Activated naive CD4-positive, alpha-beta T cell treated with anti-CD3 and anti-CD28 coated beads for 36 hours (primary cell): Measurements from ENCODE around the gene MS4A18. TPM values are rescaled to one million over a fixed set of nuclear protein-coding genes. Genes with fewer than 3 reads are reported as not detected.
"Not testable (repeated sequence)": the region's sequence is repeated elsewhere in the genome, so short reads cannot be mapped to it uniquely, and the experiment has no call there.

Source experiments
- CTCF ChIA-PET: fragments of 350-600 bp; sonication (Branson Sonifier 250); formaldehyde crosslinking; loops from one replicate; lab custom pipeline; 2021; ENCODE audit warnings: antibody characterized with exemption; lab: Charles Lee
- DNase-seq: peaks from one replicate; pipeline ENCODE4 v3.0.0-alpha.2; 2020
- H3K27ac Mint-ChIP-seq: one replicate; pipeline ENCODE4 v1.8.0; 2021; ENCODE audit warnings: mild to moderate bottlenecking, mixed read lengths
- H3K27me3 Mint-ChIP-seq: one replicate; pipeline ENCODE4 v1.8.0; 2021; ENCODE audit warnings: low read depth, mixed read lengths
- H3K36me3 Mint-ChIP-seq: one replicate; pipeline ENCODE4 v1.8.0; 2021; ENCODE audit warnings: low read depth, mixed read lengths
- H3K4me1 Mint-ChIP-seq: one replicate; pipeline ENCODE4 v1.8.0; 2021; ENCODE audit warnings: low read depth, mixed read lengths
- H3K4me3 Mint-ChIP-seq: one replicate; pipeline ENCODE4 v1.8.0; 2021; ENCODE audit warnings: mild to moderate bottlenecking, moderate library complexity, mixed read lengths
- H3K9me3 Mint-ChIP-seq: one replicate; pipeline ENCODE4 v1.8.0; 2021; ENCODE audit warnings: mixed read lengths
- intact Hi-C: fragments of 100-400 bp; cut with micrococcal nuclease; formaldehyde crosslinking; loops from one replicate; pipeline ENCODE4 v1.15.1; 2023
- total RNA-seq, 2 experiments: library from RNA; stranded (reverse); gene quantifications; one replicate each; pipeline ENCODE4 v1.2.3, GENCODE V29; 2021

The MS4A18 gene
- not detected for total RNA-seq

DNA sequence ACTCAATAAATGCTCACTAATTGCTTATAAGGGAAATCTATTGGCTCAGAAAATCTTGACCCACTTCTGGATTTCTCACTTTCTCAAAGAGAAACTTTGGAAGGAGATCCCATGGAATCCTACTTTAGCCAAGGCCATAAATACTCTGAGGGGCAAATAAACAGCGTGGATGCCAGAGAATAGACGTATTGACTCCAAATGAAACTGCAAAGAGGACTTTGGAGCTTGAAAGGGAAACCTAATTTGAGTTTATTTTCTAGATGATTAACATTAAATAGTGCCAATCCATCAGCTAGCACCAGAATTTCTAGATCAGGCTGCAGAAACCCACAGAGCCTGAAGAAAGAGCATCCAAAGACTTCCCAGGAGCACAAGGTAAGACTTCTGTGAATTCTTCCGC lies at the start of gene MS4A18:
Gene MS4A18 (plus strand): TSS at position 301 of the 400 bp plus-strand sequence.
- H3K4me3 Mint-ChIP-seq = no peak within 1 kb of the TSS
- no peaks in the 10 kb centered on the region for H3K9me3 Mint-ChIP-seq
- peaks cover 9% of the 10 kb centered on the region for H3K27me3 Mint-ChIP-seq
- CTCF ChIA-PET = no interaction called here
- DNase-seq = no peak
- no peaks in the 10 kb centered on the region for H3K36me3 Mint-ChIP-seq
- H3K4me1 Mint-ChIP-seq = no peaks in the 10 kb centered on the region
- no peak within 1 kb of the TSS for H3K27ac Mint-ChIP-seq
- intact Hi-C loops = no loop called here

DNA sequence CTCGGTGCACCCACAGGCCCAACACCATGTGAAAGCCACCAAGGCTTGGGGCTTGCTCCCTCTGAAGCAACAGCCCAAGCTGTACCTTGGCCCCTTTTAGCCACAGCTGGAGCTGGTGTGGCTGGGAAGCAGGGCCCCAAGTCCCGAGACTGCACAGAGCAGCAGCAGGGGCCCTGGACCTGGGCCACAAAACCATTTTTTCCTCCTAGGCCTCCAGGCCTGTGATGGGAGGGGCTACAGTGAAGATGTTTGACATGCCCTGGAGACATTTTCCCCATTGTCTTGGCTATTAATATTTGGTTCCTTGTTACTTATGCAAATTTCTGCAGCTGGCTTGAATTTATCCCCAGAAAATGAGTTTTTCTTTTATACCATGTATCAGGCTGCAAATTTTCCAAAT lies 46.3 kb upstream of the MS4A18 start:
- H3K27ac Mint-ChIP-seq, CTCF ChIA-PET, intact Hi-C loops, H3K4me1 Mint-ChIP-seq, DNase-seq, H3K36me3 Mint-ChIP-seq, H3K4me3 Mint-ChIP-seq: not testable (repeated sequence)
- Mint-ChIP-seq H3K27me3 (peaks cover 15% of the 10 kb centered on the region), H3K9me3 (peaks cover 23% of the 10 kb centered on the region)

DNA sequence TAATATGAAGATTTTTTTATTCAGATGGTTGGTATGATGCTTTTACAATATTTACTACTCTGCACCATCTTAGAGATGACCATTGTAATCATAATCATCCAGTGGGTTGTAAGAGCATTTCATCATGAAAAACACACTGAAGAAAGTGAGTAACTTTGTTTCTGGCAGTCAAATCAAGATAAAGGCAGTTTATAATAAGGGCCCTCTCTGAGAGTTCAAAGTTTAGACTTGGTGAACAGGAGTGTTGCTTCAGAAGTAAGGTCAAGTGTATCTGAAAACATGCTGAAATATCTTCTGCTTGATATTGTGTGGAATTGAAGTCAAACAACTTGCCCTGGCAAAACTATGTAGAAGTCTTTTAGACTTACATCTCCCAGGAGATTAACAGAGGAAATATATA lies 44.6 kb upstream of the MS4A18 start:
- peaks cover 23% of the 10 kb centered on the region for H3K9me3 Mint-ChIP-seq
- CTCF ChIA-PET = no interaction called here
- H3K27ac Mint-ChIP-seq = no peak overlapping the region
- peaks cover 14% of the 10 kb centered on the region for H3K27me3 Mint-ChIP-seq
- DNase-seq = no peak
- peaks cover 10% of the 10 kb centered on the region for H3K36me3 Mint-ChIP-seq
- H3K4me1 Mint-ChIP-seq = no peaks in the 10 kb centered on the region
- no peak overlapping the region for H3K4me3 Mint-ChIP-seq
- intact Hi-C loops = no loop called here

DNA sequence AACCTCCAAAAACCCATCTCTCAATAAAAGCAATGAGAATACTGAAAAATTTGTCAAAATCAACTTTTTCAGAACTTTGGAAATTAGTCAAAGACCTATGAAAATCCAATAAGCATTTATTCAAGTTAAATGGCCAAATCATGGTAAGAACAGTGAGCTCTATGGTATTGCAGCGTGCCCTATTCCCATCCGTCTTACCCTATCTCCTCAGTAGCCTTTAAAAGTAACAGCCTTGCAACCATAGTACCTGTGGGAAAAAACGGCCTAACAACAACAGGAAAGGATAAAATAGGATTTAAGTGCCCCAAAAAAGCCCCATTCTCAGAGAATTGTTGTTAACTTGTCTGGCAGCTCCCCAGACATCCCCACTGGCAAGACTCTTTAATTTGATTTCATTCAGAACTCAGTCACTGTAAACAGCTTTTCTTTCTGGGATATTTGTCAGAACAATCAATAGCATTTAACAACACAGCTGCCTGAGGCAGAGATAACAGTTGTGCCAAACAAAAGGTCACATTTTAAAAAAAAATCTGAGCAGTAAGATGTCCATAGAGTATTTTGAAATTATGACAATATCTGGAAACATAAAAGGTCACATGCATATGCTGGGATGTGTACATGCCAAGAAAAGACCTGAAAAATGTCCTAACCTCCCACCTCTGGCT lies 43.9 kb upstream of the MS4A18 start:
- intact Hi-C loops = no loop called here
- Mint-ChIP-seq H3K36me3 (peaks cover 10% of the 10 kb centered on the region), H3K27me3 (peaks cover 13% of the 10 kb centered on the region), H3K27ac (no peak overlapping the region), H3K9me3 (peaks cover 23% of the 10 kb centered on the region), H3K4me3 (no peak overlapping the region), H3K4me1 (no peaks in the 10 kb centered on the region)
- CTCF ChIA-PET = no interaction called here
- no peak for DNase-seq

GRCh38 chr11:60684541-60684848 lies 40.0 kb upstream of the MS4A18 start:
- intact Hi-C loops, H3K9me3 Mint-ChIP-seq, H3K4me3 Mint-ChIP-seq, DNase-seq, CTCF ChIA-PET, H3K27me3 Mint-ChIP-seq, H3K36me3 Mint-ChIP-seq, H3K4me1 Mint-ChIP-seq, H3K27ac Mint-ChIP-seq: not testable (repeated sequence)

GRCh38 chr11:60691661-60692060 lies 32.9 kb upstream of the MS4A18 start:
- CTCF ChIA-PET = no interaction called here
- no peak for DNase-seq
- Mint-ChIP-seq H3K27ac (no peak overlapping the region), H3K9me3 (no peaks in the 10 kb centered on the region), H3K4me3 (no peak overlapping the region), H3K36me3 (no peaks in the 10 kb centered on the region), H3K27me3 (peaks cover 7% of the 10 kb centered on the region), H3K4me1 (no peaks in the 10 kb centered on the region)
- intact Hi-C loops = no loop called here

DNA sequence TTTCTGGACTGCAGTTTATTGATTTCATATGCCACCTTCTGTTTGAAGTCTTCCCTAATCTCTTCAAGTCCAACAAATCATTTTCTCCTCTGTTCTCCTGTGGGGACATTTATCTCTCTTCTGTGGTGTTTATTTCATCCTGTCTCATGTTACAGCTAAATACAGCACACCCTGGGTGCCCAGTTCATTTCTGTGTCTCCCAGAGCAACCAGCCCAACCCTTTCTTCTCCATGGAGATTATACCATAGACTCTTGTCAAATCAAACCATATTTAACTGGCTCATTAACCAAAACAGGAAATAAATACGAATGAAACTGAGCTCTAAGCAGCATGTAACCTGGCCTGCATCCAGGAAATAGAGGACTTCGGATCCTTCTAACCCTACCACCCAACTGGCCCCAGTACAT lies 25.2 kb upstream of the MS4A18 start, which contains the start of gene MS4A8:
Gene MS4A8 (plus strand): TSS at position 329 of the 408 bp plus-strand sequence. CDS start 1,249 bp downstream, outside the sequence.
- H3K4me3 Mint-ChIP-seq = no peak within 1 kb of the TSS
- CTCF ChIA-PET = no interaction called here
- intact Hi-C loops = no loop called here
- no peaks in the 10 kb centered on the region for H3K9me3 Mint-ChIP-seq
- no peak for DNase-seq
- H3K4me1 Mint-ChIP-seq = no peaks in the 10 kb centered on the region
- H3K27me3 Mint-ChIP-seq = no peaks in the 10 kb centered on the region
- H3K27ac Mint-ChIP-seq = no peak within 1 kb of the TSS
- H3K36me3 Mint-ChIP-seq = no peaks in the 10 kb centered on the region

DNA sequence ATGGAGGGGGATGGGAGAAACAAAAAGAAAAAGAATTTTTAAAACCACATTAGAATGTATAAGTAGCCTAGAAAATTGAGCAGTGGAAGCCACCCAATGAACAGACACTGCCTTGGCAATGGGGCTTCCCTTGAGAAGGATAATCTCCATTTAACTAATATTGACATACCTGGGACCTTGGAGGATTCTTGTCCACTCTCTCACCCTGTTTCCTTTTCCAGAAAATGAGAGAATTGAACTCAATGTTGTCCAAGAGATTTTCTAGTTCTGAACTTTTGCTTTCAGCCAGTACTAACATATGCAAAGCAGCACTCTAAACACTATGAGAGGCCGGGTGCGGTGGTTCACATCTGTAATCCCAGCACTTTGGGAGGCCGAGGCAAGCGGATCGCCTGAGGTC lies 24.6 kb upstream of the MS4A18 start:
- DNase-seq = no peak
- Mint-ChIP-seq H3K4me3 (no peak overlapping the region), H3K36me3 (no peaks in the 10 kb centered on the region), H3K9me3 (no peaks in the 10 kb centered on the region), H3K4me1 (no peaks in the 10 kb centered on the region), H3K27ac (no peak overlapping the region), H3K27me3 (no peaks in the 10 kb centered on the region)
- CTCF ChIA-PET = no interaction called here
- intact Hi-C loops = loop anchor here (2.0 kb wide), 1 partner anchor 57 kb away; the partner anchor contains the start of gene MS4A15

DNA sequence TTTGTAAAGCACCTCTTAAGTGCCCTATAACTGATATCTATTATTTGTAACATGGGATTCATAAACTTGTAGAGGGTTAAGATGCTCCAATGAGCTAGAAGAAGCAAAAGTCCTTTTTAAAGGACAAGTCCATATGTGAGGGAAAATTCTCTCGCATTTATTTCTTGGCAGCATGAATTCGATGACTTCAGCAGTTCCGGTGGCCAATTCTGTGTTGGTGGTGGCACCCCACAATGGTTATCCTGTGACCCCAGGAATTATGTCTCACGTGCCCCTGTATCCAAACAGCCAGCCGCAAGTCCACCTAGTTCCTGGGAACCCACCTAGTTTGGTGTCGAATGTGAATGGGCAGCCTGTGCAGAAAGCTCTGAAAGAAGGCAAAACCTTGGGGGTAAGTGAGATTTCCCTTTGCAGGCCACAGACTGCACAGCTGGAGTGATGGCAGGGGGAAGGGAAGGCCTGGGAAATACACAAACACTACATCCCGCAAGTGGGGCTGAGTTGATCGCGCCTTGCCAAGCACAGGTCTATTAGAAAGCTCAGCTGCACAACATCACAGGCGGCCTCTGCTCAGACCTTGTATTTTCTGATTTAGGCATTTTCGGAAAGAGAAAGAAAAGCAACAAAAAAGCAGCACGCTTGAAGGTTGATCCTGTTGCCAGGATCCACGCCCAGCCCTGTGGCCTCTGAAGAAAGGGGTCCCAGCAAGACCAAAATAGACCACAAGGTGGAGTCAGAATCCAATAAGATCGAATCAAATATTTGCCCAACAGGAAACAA lies 23.6 kb upstream of the MS4A18 start:
- H3K9me3 Mint-ChIP-seq = no peaks in the 10 kb centered on the region
- intact Hi-C loops = loop anchor here (2.0 kb wide), 1 partner anchor 56 kb away; the partner anchor contains the start of gene MS4A15
- H3K27ac Mint-ChIP-seq = no peak overlapping the region
- H3K36me3 Mint-ChIP-seq = no peaks in the 10 kb centered on the region
- CTCF ChIA-PET = interaction anchor here (1.6 kb wide), 1 partner anchor 74 kb away, joined by 4 read pairs; no protein-coding TSS in a partner anchor
- no peaks in the 10 kb centered on the region for H3K27me3 Mint-ChIP-seq
- H3K4me1 Mint-ChIP-seq = no peaks in the 10 kb centered on the region
- H3K4me3 Mint-ChIP-seq = no peak overlapping the region
- DNase-seq = no peak

GRCh38 chr11:60701469-60701818 lies 23.1 kb upstream of the MS4A18 start:
- Mint-ChIP-seq H3K36me3 (no peaks in the 10 kb centered on the region), H3K27ac (no peak overlapping the region), H3K27me3 (no peaks in the 10 kb centered on the region), H3K4me1 (no peaks in the 10 kb centered on the region), H3K4me3 (no peak overlapping the region), H3K9me3 (no peaks in the 10 kb centered on the region)
- CTCF ChIA-PET = interaction anchor here (0.8 to 1.6 kb wide), 2 partner anchors 74 to 338 kb away, joined by 3 to 4 read pairs; no protein-coding TSS in a partner anchor
- DNase-seq = no peak
- intact Hi-C loops = loop anchor here (2.0 kb wide), 1 partner anchor 55 kb away; the partner anchor contains the start of gene MS4A15

DNA sequence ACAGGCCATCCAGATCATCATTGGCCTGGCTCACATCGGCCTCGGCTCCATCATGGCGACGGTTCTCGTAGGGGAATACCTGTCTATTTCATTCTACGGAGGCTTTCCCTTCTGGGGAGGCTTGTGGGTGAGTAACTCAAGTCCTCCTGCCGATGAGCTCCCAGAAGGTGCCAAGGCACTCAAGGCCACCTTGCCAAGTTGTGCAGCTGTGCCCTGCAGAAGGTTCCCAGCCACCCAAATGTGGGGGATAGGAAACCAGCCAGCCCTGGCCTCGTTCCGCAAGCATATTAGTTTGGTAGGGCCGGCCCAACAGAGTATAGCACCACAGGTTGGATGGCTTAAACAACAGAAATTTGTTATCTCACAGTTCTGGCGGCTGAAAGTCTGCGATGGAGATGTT lies 21.1 kb upstream of the MS4A18 start:
- H3K27ac Mint-ChIP-seq = no peak overlapping the region
- H3K4me1 Mint-ChIP-seq = no peaks in the 10 kb centered on the region
- CTCF ChIA-PET = interaction anchor here (0.7 kb wide), 1 partner anchor 95 kb away, joined by 6 read pairs; no protein-coding TSS in a partner anchor
- peaks cover 4% of the 10 kb centered on the region for H3K27me3 Mint-ChIP-seq
- H3K36me3 Mint-ChIP-seq = no peaks in the 10 kb centered on the region
- DNase-seq = no peak
- intact Hi-C loops = no loop called here
- no peak overlapping the region for H3K4me3 Mint-ChIP-seq
- H3K9me3 Mint-ChIP-seq = no peaks in the 10 kb centered on the region

- CTCF ChIA-PET = interaction anchor here (1.0 kb wide), 1 partner anchor 15 kb away, joined by 3 read pairs; no protein-coding TSS in a partner anchor
- intact Hi-C loops = no loop called here
- H3K27me3 Mint-ChIP-seq = peaks cover 4% of the 10 kb centered on the region
- no peak overlapping the region for H3K4me3 Mint-ChIP-seq
- no peaks in the 10 kb centered on the region for H3K4me1 Mint-ChIP-seq
- H3K9me3 Mint-ChIP-seq = no peaks in the 10 kb centered on the region
- no peak for DNase-seq
- H3K27ac Mint-ChIP-seq = no peak overlapping the region
- H3K36me3 Mint-ChIP-seq = no peaks in the 10 kb centered on the region
These were observed 18.6 kb upstream of the MS4A18 start for GRCh38 chr11:60705895-60706294.
